Loucy (cell line): ENCODE data around the gene GAS2L1.

Experiments
- EZH2phosphoT487 ChIP-seq: fragments of 200-600 bp; IDR thresholded peaks from 2 replicates; pipeline ENCODE4 v1.6.1; 2018; ENCODE audit warnings: antibody characterized with exemption, mild to moderate bottlenecking, moderate library complexity, borderline replicate concordance
- TF ChIP-seq, protein P1 (sequence below): fragments of 200-600 bp; sonication (generic); conservative IDR thresholded peaks from 2 replicates; pipeline ENCODE4 v1.5.1; 2014; ENCODE audit warnings: mild to moderate bottlenecking, antibody characterized with exemption, low read length

DNA sequence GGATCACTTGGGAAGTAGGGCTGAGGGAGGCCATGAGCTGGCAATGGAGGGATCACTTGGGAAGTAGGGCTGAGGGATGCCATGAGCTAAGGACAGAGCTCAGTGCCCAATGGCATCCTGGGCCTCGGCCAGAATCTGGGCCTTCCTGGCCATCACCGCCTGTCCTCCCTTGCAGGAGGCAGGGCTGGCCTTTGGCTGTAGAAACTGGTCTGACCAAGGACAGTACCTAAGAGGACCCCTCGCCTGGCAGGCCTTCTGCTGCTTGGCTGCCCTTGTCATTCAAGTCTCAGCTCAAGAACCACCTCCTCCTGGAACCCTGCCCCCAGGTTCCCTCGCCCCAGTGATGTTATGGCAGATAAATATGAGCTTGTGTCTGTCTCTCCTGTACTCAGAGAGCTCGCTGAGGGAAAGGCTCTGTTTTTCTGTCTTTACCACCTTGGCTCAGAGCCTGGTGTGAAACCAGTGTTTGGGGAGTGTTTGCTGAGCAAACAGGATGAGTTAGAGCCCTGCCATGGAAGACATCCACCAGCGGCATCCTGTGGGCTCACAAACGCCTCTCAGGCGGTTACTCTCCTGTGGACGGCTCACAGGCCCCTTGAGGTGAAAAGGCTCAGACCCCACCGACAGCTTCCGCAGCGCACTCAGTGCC, 28.4 kb downstream of the GAS2L1 start:
- TF ChIP-seq, protein P1, sequence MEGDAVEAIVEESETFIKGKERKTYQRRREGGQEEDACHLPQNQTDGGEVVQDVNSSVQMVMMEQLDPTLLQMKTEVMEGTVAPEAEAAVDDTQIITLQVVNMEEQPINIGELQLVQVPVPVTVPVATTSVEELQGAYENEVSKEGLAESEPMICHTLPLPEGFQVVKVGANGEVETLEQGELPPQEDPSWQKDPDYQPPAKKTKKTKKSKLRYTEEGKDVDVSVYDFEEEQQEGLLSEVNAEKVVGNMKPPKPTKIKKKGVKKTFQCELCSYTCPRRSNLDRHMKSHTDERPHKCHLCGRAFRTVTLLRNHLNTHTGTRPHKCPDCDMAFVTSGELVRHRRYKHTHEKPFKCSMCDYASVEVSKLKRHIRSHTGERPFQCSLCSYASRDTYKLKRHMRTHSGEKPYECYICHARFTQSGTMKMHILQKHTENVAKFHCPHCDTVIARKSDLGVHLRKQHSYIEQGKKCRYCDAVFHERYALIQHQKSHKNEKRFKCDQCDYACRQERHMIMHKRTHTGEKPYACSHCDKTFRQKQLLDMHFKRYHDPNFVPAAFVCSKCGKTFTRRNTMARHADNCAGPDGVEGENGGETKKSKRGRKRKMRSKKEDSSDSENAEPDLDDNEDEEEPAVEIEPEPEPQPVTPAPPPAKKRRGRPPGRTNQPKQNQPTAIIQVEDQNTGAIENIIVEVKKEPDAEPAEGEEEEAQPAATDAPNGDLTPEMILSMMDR: no peak
- TF ChIP-seq EZH2phosphoT487: no peak
